ENCODE data around the gene RPL7L1. TPM values are rescaled to one million over a fixed set of nuclear protein-coding genes. Genes with fewer than 3 reads are reported as not detected.

The RPL7L1 gene
- polyA plus RNA-seq, result 72.3 TPM

DNA sequence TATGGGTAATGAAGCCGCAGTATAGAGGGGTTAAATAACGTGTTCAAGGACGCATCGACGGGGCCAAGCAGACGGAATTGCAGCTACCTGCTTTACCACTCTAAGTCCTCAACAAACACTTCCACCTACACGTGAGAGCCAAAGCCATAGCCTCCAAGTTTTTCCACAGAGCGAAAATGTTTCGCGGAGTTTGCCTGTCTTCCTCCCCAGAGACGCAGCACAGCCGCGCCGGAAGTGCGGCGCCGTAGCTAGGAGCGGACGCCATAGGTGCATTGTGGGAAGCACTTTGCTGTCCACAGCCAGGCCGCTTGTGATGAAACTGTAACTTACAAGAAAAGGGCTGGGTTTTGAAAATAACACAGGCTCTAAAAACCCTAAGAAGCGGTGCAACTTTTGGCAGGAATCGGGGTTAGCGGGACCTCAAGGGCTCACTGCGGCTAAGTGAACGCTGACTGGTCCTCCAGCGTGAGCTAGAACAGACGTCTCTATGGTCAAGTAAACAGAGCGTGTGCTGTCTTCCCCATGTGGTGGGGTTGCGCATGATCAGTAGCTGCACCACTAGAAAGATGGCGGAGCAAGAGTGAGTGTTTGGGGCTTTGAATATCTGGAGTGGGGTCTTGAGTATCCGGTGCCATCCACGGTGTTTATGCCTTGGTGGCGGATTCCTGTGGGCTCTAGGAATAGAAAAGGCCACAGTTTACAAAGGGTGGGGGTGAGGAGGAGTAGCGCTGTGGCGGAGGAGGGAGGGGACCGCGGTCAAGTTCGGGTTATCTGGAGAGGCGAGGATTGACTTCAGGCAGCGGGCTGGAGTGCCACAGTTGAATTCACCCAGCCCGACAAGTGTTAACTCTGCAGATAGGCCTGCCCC is at the start of gene RPL7L1:
TSS of gene RPL7L1 (plus strand) at position 245 of the 868 bp plus-strand sequence. CDS start at position 540, 295 bp downstream.
- no peaks in the 10 kb centered on the region for H3K9me3 Mint-ChIP-seq
- H3K4me3 Mint-ChIP-seq, result peak within 1 kb of the TSS; percentile 86 to 99 (median 98)
- peaks cover 5 to 11% (median 11%) of the 10 kb centered on the region in 3 donors for H3K4me1 Mint-ChIP-seq
- peaks cover 2% of the 10 kb centered on the region for H3K36me3 Mint-ChIP-seq
- no peaks in the 10 kb centered on the region for H3K27me3 Mint-ChIP-seq
- peak within 1 kb of the TSS; percentile 83 to 99 (median 99) for H3K27ac Mint-ChIP-seq

DNA sequence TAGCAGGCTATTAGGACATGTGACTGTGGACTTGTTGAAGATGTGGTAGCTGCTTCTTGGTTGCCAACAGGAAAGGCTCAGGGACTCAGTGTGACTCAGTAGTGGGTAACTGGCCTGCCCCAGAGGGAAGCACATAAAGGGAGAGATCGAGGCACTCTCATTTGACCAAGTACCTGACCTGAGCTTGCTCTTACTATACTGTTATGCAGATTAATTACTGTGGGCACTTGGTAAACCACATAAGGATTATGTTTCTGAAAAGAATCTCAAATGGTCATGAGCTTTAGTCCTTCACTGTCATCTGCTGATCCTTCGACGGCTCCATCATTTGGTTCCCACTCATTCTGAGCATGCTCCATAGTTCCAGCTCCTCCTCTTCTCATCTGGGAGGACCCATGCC is 48.2 kb upstream of the RPL7L1 start:
- H3K9me3 Mint-ChIP-seq, result no peaks in the 10 kb centered on the region
- peaks cover 3% of the 10 kb centered on the region for H3K36me3 Mint-ChIP-seq
- H3K4me1 Mint-ChIP-seq, result peaks cover 4 to 13% (median 9%) of the 10 kb centered on the region in 3 donors
- peak overlapping the region in 1 of 3 donors; percentile 53 for H3K27ac Mint-ChIP-seq
- H3K4me3 Mint-ChIP-seq, result no peak overlapping the region
- H3K27me3 Mint-ChIP-seq, result no peaks in the 10 kb centered on the region

DNA sequence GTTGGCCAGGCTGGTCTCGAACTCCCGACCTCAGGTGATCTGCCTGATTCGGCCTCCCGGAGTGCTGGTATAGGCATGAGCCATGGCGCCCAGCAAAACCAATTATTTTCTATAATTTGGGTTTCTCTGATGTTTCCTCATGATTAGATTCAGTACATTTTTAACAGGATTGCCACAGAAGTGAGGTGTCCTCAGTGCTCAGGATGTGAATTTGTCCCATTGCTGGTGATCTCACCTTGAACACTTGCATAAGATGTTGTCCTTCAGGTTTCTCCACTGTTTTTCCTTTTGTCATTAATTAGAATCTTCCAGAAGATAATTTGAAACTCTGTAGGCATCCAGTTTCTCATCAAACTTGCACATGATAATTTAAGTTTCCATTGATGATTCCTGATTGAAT is 45.4 kb upstream of the RPL7L1 start:
- H3K9me3 Mint-ChIP-seq, result no peaks in the 10 kb centered on the region
- no peak overlapping the region for H3K27ac Mint-ChIP-seq
- peaks cover 3% of the 10 kb centered on the region for H3K36me3 Mint-ChIP-seq
- H3K27me3 Mint-ChIP-seq, result no peaks in the 10 kb centered on the region
- H3K4me1 Mint-ChIP-seq, result peaks cover 4 to 13% (median 8%) of the 10 kb centered on the region in 3 donors
- H3K4me3 Mint-ChIP-seq, result no peak overlapping the region

DNA sequence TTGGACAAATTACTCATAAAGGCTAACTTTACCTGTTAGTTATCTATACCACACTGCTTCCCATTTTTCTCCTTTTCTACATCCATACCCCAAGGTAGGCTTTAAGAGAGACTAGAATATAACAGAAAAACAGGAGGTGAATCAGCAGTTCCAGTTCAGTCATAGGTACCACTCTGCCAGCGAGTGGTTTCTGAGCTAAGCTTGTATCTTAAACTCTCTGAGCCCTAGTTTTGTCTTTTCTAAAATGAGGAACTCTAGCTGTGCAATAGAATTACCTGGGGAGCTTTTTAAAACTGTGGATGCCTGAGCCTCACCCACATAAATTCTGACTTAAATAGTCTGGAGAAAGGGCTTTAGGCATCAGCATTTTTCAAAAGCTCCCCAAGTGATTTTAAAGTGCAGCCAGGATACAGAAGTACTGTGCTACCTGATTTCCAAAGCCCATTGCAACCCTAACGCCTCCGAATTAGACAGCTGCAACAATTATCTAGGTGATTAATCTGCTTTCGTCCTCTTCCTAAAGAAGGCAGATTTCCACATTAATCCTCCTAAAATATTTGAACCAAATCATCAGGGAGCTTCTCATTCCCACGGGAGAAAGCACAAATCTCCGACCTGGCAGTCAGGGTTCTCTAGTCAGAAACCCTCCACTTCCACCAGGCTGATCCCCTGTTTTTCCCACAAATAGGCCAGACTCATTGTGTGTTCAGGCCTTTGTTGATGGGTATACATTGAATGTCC is 37.4 kb upstream of the RPL7L1 start:
- H3K27ac Mint-ChIP-seq, result no peak overlapping the region

DNA sequence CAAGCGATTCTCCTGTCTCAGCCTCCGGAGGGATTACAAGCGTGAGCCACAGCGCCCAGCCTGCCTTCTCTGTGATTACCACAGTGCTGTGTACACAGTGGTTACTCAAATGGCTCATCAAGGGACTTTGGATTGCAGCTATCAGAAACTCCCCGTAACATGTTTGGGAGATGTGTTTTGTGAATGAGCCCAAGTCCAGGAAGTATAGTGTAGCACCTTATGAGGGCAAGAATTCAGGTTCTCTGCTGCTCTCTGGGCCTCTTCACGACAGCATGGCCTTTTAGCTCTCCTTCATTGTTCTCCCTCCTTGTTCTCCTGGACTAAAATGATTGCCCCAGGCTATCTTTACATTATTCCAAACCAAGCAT is 34.1 kb upstream of the RPL7L1 start:
- H3K4me1 Mint-ChIP-seq, result peaks cover 5 to 9% (median 6%) of the 10 kb centered on the region in 3 donors
- no peaks in the 10 kb centered on the region for H3K9me3 Mint-ChIP-seq
- H3K27ac Mint-ChIP-seq, result no peak overlapping the region
- no peaks in the 10 kb centered on the region for H3K27me3 Mint-ChIP-seq
- peaks cover 9% of the 10 kb centered on the region for H3K36me3 Mint-ChIP-seq
- no peak overlapping the region for H3K4me3 Mint-ChIP-seq

More for the DNA sequence above, 37.4 kb upstream of the RPL7L1 start:
- Mint-ChIP-seq H3K4me1 (peaks cover 5 to 9% (median 9%) of the 10 kb centered on the region in 3 donors), H3K27me3 (no peaks in the 10 kb centered on the region), H3K4me3 (no peak overlapping the region), H3K9me3 (no peaks in the 10 kb centered on the region), H3K36me3 (peaks cover 9% of the 10 kb centered on the region)

DNA sequence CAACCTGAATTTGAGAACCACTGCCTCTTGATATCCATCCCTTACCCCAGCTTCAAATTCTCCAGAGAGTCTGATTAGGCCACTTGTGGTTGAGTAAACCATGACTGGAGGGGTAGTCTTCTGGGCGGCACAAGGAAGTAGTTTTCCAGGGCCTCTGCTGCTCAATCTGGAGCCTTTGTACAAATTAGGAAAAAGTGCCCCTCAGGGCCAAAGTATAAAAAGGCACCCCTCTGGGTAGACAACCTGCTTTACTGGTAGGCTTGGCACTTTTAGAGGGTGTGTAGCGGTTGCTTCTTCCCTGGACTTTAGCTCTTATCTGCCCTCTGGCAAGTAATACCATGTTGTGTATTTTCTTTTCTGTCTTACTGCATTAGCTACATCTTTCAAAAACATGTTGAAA is 32.9 kb upstream of the RPL7L1 start:
- peaks cover 4 to 7% (median 6%) of the 10 kb centered on the region in 3 donors for H3K4me1 Mint-ChIP-seq
- H3K36me3 Mint-ChIP-seq, result peaks cover 9% of the 10 kb centered on the region
- H3K27me3 Mint-ChIP-seq, result no peaks in the 10 kb centered on the region
- no peak overlapping the region for H3K4me3 Mint-ChIP-seq
- H3K27ac Mint-ChIP-seq, result no peak overlapping the region
- no peaks in the 10 kb centered on the region for H3K9me3 Mint-ChIP-seq

DNA sequence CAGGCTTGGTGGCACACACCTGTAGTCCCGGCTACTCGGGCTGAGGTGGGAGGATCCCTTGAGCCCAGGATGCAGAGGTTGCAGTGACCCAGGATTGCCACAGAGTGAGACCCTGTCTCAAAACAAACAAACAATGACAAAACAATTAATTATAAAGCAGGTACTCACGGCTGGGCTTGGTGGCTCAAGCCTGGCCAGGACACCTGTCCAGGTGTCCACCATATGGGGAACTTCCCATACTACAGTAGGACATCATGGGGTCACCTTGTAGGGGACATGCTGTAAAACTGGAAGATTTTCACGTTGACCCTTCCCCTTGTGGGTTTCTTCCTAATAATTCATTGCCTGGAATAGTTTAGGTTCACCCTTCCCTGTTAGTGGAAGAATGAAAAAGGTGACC is 30.7 kb upstream of the RPL7L1 start:
- Mint-ChIP-seq H3K4me3 (no peak overlapping the region), H3K36me3 (peaks cover 8% of the 10 kb centered on the region), H3K9me3 (no peaks in the 10 kb centered on the region), H3K27ac (no peak overlapping the region), H3K27me3 (no peaks in the 10 kb centered on the region), H3K4me1 (peaks cover 1 to 6% (median 4%) of the 10 kb centered on the region in 3 donors)

DNA sequence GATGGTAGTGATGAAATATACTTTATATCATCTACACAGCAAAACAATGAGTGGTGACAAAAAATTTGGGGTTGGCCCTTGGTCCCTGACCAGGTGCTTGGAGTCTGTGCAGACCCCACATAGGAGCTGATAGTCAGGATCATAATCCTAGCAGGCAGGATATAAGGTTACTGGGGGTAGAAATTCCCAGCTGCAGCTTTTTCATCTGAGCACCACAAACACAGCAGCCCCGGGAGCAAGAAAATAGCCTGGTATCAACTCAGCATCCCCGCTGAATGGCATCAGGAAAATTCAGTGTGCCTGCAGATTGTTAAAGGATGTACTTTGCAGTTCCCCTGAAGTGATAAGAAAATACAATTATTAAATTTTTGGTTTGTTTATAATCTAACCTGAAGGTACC is 27.8 kb upstream of the RPL7L1 start:
- peaks cover 0 to 4% (median 0%) of the 10 kb centered on the region in 3 donors for H3K4me1 Mint-ChIP-seq
- no peaks in the 10 kb centered on the region for H3K27me3 Mint-ChIP-seq
- peaks cover 4% of the 10 kb centered on the region for H3K36me3 Mint-ChIP-seq
- no peak overlapping the region for H3K4me3 Mint-ChIP-seq
- H3K27ac Mint-ChIP-seq, result no peak overlapping the region
- H3K9me3 Mint-ChIP-seq, result no peaks in the 10 kb centered on the region

DNA sequence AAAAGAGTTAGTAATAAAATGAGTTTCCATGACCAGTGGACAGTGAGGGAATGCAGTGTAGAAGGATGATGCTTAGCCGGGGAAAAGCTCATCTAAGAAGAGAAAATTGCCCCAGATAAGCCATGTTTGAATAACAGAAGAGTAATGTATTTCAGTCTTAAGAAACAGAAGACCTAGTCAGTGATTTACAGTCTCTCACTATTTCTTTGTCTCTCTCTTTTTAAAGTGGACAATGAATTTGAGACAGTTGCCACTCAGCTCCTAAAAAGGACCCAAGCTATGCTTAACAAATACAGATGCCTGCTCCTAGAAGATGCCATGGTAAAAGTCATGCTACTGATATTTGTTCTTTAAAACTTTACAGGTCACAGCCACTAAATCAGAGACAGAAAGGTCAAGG is 19.4 kb upstream of the RPL7L1 start:
- no peak overlapping the region for H3K4me3 Mint-ChIP-seq
- no peaks in the 10 kb centered on the region for H3K27me3 Mint-ChIP-seq
- no peak overlapping the region for H3K27ac Mint-ChIP-seq
- no peaks in the 10 kb centered on the region for H3K4me1 Mint-ChIP-seq
- peaks cover 4% of the 10 kb centered on the region for H3K36me3 Mint-ChIP-seq
- no peaks in the 10 kb centered on the region for H3K9me3 Mint-ChIP-seq

DNA sequence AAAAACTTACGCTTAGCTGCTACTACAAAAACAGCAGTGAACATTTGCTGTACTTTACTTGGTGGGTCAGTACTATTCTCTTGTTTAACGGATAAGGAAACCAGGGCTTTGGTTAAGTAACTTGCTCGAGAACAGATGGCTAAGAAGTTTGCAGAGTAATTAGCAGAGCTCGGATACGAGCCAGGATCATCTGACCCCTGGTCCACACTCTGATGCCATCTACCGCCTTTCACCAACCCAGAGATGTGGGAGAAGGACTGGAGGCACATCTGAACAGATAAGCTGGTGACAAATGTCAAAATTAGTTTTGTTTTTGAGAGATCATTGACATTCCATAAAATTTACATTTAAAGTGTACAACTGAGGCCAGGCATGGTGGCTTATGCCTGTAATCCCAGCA is 18.9 kb upstream of the RPL7L1 start:
- peak overlapping the region in 1 of 3 donors; percentile 3 for H3K27ac Mint-ChIP-seq
- no peak overlapping the region for H3K4me3 Mint-ChIP-seq
- no peaks in the 10 kb centered on the region for H3K27me3 Mint-ChIP-seq
- H3K36me3 Mint-ChIP-seq, result peaks cover 4% of the 10 kb centered on the region
- H3K9me3 Mint-ChIP-seq, result no peaks in the 10 kb centered on the region
- H3K4me1 Mint-ChIP-seq, result no peaks in the 10 kb centered on the region

DNA sequence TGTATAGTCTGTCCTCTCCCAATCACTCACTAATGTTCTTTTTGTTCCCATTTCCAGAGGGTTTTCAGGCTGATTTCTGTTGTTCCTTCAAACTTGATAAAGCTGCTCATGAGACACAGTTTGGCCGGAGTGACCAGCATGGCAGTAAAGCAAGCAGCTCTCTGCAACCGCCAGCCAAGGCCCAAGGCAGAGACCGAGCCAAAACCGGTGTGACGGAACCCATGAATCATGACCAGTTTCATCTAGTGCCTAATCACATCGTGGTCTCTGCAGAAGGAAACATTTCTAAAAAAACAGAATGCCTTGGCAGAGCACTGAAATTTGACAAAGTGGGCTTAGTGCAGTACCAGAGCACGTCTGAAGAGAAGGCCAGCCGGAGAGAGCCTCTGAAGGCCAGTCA is 14.8 kb upstream of the RPL7L1 start:
- no peaks in the 10 kb centered on the region for H3K4me1 Mint-ChIP-seq
- peak overlapping the region in 1 of 3 donors; percentile 73 for H3K27ac Mint-ChIP-seq
- H3K4me3 Mint-ChIP-seq, result no peak overlapping the region
- peaks cover 8% of the 10 kb centered on the region for H3K36me3 Mint-ChIP-seq
- no peaks in the 10 kb centered on the region for H3K27me3 Mint-ChIP-seq
- no peaks in the 10 kb centered on the region for H3K9me3 Mint-ChIP-seq

DNA sequence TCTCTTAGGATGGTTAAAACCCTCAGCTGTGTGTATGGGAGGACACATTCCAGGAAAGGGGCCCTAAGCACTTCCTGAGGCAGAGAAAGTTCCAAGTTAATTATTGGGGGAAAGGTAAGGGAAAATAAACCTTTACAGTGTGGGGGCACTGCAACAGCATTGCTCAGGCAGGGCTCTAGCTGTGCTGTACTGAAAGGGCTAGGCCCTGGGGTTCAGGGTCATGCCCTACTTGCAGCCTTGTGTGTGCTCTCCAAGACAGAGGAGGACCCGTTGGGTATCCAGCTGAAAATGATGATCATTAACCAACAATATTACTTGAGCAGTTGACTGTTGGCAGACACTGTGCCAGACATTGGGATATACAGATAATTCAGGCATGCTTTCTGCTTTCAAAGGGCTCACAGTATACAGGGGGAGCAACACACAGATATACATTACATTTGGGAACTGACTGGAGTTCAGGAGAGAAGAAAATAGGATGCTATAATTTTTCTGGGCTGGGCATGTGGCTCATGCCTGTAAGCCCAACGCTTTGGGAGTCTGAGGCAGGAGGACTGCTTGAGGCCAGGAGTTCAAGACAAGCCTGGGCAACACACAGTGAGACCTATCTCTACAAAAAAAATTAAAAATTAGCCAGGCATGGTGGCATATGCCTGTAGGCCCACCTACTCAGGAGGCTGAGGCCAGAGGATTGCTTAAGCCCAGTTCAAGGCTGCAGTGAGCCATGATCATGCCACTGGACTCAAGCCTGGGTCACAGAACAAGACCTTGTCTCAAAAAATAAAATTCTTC is 9.1 kb upstream of the RPL7L1 start:
- H3K27me3 Mint-ChIP-seq, result no peaks in the 10 kb centered on the region
- no peak overlapping the region for H3K4me3 Mint-ChIP-seq
- no peaks in the 10 kb centered on the region for H3K9me3 Mint-ChIP-seq
- peaks cover 4% of the 10 kb centered on the region for H3K36me3 Mint-ChIP-seq
- H3K27ac Mint-ChIP-seq, result peak overlapping the region in 1 of 3 donors; percentile 46
- peaks cover 0 to 4% (median 3%) of the 10 kb centered on the region in 3 donors for H3K4me1 Mint-ChIP-seq

DNA sequence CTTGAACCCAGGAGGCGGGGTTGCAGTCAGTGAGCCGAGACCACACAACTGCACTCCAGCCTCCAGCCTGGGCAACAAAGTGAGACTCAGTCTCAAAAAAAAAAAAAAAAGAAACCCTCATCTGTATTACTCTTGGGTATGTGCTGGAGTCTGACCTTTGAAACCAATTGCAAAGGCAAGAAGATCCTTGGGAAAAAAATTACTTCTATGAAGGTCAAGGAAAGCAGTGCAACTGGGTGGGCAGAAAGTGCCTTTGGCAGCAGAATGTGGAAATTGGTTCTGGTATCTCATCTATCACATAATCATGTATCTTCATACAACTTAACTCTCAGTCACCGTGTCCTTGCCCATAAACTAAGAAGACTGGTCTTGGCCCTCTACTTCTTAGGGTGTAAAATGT is 7.7 kb upstream of the RPL7L1 start:
- H3K27me3 Mint-ChIP-seq, result no peaks in the 10 kb centered on the region

DNA sequence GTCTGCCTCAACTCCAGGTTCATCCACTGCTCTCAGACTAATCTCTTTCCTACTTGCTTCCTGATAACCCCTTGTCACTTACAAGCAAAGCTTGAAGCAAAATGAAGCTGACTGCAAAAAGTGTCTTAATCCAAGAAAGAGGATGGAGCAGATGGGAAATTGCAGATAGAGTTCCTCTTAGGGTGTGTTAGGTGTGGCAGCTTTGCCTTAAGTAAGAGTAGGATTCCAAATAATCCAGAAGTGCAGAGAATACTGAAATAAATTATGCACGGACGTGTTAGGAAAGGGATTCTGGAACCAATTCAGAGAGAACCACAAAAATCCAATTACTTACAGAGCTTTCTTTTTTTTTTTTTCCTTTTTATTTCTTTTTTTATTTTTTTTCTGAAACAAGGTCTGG is 6.1 kb upstream of the RPL7L1 start:
- H3K4me1 Mint-ChIP-seq, result peaks cover 0 to 4% (median 3%) of the 10 kb centered on the region in 3 donors
- H3K9me3 Mint-ChIP-seq, result no peaks in the 10 kb centered on the region
- H3K4me3 Mint-ChIP-seq, result peak overlapping the region in 1 of 4 donors; percentile 53
- peak overlapping the region in 1 of 3 donors; percentile 32 for H3K27ac Mint-ChIP-seq
- H3K36me3 Mint-ChIP-seq, result no peaks in the 10 kb centered on the region
- no peaks in the 10 kb centered on the region for H3K27me3 Mint-ChIP-seq

More for the DNA sequence above, 7.7 kb upstream of the RPL7L1 start:
- Mint-ChIP-seq H3K4me1 (peaks cover 0 to 4% (median 3%) of the 10 kb centered on the region in 3 donors), H3K36me3 (peaks cover 4% of the 10 kb centered on the region), H3K27ac (peak overlapping the region in 1 of 3 donors; percentile 11), H3K4me3 (peak overlapping the region in 1 of 4 donors; percentile 4), H3K9me3 (no peaks in the 10 kb centered on the region)

DNA sequence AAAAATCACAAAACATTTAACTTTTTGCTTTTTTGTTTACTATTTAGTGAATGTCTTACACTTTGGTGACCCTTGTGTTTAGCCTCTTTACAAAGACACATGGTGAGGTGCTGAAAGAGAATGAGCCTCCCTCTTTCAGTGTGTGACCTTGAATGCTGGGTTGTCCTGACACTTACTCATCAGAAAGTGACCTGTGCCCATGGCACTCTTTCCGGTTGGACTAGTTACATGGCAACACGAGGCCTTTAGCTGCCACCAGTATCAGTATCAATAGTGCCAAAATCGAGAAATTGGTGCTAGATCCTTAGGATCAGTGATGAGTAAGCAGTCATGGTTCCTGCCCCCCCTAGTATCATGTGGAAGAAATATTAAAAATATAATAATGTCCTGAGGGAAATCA is 1.7 kb upstream of the RPL7L1 start:
- Mint-ChIP-seq H3K27ac (peak overlapping the region in 1 of 3 donors; percentile 73), H3K36me3 (no peaks in the 10 kb centered on the region), H3K4me1 (peaks cover 6 to 10% (median 7%) of the 10 kb centered on the region in 3 donors), H3K27me3 (no peaks in the 10 kb centered on the region), H3K9me3 (no peaks in the 10 kb centered on the region), H3K4me3 (peak overlapping the region in 2 of 4 donors; percentile 83 to 85)

Data from IgD-negative memory B cell (primary cell).